Activated CD4-positive, alpha-beta T cell treated with anti-CD3 and anti-CD28 coated beads, Interleukin-2, Interleukin-4, amounts not matched to agents 100 ng/mL and 50 ng/mL, durations not matched to agents 16 hours and 8 hours (primary cell): ENCODE measurements around the gene GALNS.

ENCODE experiments used
- DNase-seq: peaks from one replicate; pipeline ENCODE4 v3.0.0-alpha.2; 2020; ENCODE audit warnings: low spot score

The GALNS gene

DNA sequence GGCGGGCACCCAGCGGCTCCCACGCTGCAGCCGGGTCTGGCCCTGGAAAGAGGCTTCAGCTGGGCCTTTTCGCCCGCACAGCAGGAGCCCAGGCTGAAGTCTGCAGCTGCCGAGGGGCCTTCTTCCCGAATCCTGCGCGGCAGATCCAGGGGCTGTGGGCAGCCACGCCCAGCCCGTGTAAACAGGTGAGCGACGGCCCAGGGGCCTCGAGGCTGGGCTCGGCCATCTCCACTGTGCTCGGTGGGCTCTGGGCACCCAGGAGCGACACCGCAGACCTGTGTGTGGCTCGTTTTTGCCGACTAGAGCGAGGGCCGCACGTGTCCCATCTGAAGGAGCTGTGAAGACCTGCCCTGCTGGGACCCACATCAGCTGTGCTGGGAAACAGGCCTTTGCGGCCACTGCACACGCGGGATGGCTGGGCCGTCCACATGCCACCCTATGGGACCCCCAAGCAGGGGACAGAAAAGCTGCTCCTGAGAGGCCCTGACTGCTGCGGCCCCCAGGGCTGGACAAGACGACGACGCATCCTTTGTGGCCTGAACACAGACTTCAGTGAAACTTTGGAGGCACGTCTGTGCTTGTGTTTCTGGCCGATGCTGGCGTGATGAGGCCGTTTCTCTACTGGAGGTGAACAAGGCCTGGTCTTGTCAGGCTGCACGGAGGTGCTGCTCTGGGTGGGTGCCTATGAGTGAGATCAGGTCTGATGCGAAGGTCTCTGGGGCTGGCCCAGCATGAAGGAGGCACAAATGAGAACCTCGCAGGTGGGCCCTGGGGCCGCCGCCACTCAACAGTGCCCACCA lies 39.8 kb downstream of the GALNS start:
- no peak for DNase-seq

DNA sequence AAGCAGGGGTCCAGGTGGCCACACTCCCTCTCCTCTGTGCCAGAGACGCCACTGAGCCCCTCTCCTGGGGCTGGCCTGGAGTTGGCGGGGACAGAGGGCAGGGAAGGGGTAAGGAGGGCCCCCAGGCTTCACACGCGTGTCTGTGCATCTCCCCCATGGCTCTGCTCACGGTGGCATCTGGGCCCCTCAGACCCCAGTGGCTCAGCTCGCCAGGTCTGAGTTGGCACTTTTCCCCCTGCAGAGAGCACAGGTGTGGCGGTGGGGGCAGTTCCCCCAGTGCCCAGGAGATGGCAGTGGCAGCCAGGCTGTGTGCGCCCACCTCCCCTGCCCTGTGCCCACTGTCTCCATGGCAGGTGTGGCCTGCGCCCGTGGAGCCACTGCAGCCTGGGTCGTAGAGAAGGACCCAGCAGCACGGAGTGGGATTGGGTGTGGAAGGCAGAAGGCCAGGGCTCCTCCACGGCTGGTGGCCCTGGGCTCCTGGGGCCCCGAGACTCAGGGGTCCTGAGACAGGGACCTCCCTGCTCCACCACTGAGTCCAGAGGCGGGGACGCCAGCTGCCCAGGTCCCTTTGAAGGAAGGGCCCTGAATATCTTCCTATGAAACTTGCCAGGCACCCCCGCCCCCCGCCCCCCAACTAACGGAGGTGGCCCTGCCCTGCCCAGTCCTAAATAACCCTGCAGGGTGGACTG lies 40.7 kb downstream of the GALNS start:
- peak; percentile 61 for DNase-seq

DNA sequence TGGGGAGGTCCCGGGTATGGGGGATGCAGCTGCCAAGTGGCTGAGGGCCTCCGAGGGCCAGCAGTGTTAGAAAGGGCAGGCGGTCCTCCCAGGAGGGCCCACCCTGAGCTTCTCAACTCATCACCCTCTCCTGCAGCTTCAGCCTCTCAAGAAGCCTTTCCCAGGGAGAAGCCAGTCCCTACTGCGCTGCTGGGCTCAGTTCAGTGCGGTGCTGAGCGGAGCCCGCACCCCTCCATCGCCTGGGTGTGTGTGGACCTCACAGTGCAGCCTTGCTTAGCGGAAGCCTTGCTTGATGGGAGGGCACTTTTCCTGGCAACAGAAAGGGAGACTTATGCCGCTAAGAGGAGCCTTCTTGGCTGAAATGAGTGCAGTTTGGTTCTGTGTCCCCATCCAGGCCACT lies 41.5 kb downstream of the GALNS start:
- no peak for DNase-seq

DNA sequence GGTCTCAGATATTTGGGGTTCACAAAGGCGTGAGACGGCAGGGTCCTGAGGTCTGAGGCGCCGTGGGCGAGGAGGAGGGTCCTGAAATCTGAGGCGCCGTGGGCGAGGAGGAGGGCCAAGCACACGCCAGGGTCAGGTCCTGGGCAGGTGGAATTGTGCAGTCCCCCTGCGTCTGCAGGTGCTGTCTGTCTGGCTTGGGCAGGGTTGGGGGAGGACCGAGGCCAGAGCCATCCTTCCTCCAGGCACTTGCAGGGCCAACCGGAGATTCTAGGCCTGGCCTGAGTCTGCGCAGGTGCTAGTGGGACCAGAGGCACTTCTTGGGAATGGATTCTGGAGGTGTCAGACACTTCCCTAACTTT lies 42.6 kb downstream of the GALNS start:
- no peak for DNase-seq

DNA sequence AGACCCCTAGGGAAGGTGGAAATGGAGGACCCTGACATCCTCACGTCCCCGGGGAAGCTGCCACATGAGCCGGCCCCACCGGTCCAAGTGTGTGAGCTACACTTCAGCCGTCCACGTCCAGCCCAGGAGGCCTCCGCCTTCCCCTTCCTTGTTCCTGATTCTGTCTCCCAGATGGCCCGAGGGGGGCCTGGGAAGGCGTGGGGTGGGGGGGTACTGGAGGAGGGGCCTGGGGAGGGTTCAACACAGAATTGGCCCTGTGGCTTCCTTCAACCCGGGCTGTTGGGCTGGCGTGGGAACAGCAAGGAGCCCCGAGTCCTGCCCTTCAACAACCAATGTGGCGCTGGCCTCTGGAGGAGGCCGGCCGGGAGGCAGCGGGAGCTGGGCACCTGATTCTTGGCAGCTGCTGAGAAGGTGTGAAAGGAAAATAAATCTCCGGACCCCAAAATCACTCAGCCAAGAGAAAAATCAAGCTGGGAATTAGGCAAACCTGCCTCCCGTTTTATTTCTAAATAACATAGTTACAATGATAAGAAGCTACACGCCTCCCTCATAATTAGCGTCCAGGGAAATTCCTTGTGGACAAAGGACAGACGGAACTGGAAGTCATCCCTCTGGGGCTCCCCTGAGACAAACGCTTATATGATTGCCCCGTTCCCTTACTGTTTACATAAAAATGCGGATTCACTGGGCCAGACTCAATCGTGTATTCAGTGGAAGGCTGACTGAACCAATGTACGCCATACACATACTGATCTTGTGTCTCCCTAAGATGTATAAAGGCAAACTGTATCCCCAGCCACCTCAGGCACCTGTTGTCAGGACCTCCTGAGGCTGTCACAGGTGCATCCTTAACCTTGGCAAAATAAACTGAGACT lies 43.2 kb downstream of the GALNS start:
- no peak for DNase-seq

DNA sequence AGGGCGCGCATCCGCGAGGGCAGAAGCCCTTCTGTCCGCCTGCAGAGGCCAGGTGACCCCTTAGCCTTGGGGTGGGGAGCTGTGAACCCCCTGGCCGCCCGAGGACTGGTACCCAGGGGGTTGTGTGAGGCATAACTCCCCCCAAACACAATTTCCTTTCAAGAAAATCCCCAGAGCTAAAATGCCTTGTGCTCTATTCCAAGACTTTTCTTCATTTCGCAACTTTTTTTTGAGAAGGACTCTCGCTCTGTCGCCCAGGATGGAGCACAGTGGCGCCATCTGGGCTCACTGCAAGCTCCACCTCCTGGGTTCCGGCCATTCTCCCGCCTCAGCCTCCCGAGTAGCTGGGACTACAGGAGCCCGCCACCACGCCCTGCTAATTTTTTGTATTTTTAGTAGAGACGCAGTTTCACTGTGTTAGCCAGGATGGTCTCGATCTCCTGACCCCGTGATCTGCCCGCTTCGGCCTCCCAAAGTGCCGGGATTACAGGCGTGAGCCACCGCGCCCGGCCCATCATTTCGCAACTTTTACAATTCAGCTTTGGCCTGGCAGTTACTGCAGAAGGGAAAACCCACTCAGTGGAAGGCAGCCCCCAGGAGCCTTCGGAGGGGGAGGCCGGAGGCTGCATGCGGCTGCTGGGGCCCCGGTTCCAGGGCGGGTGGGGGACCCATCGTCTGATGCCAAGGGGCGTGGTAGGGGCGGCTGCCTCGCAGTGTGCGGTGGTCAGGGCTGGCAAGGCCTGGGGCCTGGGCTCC lies 44.1 kb downstream of the GALNS start:
- peak; percentile 56 for DNase-seq

DNA sequence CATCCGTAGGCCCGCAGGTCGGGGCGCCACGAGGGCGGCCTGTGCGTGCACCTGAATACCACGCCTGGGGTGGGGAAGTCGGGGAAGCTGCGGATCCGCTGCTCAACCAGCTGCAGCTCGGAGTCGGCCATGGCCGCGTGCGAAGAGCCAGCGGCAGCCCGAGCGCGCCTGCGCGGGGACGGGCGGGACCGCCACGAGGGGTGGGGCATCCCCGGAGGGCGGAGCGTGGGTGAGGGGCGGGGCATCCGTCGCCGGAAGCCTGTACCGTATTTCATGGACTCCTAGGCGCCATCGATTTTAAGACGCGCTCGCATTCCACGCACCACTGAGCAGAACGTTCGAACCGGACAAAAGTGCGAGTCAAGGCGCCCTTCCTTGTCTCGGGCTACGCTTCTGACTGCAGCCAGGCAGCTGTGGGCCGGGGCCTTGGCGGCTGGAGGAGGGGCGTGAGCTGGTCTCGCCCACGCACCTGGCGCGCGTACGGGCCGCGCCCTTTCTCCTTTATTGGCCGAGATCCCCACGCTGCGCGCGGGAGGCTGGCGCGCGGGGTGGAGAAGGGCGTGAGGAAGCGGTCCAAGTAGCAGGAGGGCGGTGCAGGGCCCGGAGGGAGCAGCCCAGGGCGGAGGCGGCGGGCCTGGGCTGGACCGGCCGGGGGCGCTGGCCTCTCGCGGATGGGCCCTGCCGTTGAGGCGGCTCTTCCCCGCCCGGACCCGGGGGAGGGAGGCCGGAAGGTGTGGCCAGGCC lies 44.8 kb downstream of the GALNS start, which contains the start of gene APRT:
Gene APRT, minus strand, starts transcription at position 160 of the 744 bp plus-strand sequence. Its CDS starts 29 bp downstream, at position 131.
- DNase-seq: peak; percentile 97

DNA sequence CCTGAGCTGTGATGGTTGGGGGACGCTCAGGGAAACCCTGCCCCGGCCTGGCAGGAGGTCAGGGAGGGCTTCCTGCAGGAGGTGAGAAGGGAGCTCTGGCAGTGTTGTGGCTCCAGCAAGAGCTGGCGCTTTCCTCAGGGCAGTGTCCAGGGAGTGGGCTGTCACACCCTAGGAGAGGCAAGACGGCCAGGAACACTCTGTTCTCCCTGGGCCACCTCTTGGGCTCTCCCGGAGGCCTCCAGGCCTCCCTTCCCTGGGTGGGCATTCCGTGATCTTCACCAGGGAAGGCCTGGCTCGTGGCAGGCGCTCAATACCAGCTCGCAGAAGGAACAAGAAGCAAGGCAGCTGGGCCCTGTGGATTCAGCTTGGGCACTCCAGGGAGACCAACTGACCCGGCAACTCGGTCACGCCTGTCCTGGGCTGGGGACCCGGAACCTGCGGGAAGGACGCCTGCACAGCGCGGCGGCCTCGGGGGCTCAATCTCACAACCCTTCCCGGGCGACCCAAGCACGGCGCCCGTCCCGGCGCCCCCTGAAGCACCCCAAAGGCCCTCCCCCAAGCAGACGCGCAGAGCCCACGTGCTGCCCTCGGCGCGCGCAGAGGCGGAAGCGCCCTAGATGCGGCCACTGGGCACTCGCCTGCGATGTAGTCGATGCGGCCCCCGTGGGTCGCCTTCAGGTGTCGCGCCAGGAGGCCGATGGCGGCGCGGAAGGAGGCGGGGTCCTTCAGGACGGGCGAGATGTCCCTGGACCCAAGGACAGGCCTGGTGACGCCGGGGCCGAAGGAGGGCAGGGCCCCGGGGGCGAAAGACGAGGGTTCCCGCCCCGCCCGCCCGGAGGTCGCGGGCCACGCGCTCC lies 45.6 kb downstream of the GALNS start:
- DNase-seq: peak; percentile 61

DNA sequence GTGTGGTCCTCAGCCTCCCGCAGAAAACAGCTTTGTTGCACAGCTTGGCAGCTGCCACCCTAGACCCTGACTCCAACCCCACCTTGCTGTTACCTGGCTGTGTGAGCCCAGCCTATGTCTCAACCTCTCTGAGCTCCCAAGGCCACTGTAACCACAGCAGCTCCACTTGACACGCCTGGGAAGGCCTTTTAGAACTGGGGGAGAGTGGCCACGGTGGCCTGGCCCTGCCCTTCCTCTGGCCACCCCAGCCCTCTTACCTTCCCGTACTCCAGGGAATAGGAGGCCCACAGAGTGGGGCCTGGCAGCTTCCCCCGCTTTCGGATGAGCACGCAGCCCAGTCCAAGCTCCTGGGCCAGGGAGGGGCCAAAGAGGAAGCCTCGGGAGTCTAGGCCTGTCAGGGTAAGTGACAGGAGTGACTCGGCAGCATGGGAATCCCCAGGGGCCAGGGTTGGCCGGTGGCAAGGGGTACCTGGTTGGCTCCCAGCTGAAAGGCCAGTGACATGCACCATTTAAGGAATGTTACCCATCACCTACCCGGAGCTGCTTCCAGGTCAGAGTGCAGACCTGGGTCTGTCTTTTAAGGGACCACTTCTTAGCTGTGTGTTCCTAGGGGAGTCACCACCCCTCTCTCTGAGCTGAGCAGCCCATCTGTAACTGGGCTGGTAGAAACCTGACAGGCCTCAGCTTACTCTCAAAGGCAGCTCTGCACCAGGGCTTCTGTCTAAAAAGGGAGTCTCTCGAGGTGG lies 46.4 kb downstream of the GALNS start:
- DNase-seq: peak; percentile 53

DNA sequence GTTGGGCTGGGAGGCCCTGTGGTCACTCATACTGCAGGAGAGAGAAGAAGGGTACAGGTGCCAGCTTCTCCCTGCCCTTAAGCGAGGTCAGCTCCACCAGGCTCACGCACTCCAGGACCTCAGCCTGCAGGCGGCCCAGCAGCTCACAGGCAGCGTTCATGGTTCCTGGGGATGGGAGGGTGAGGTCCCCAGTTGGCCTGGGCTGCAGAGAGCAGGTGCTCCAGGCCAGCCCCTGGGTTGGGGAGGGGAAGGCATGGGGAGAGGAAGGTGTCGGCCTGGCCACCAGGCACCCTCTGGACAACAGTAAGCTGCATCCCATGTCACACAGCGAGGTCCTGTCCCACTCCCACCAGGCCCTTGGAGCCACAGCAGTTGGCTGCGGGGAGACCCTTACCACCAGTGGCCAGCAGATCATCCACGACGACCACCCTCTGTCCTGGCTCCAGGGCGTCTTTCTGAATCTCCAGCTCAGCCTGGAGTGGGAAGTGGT lies 47.0 kb downstream of the GALNS start:
- peak; percentile 22 for DNase-seq

DNA sequence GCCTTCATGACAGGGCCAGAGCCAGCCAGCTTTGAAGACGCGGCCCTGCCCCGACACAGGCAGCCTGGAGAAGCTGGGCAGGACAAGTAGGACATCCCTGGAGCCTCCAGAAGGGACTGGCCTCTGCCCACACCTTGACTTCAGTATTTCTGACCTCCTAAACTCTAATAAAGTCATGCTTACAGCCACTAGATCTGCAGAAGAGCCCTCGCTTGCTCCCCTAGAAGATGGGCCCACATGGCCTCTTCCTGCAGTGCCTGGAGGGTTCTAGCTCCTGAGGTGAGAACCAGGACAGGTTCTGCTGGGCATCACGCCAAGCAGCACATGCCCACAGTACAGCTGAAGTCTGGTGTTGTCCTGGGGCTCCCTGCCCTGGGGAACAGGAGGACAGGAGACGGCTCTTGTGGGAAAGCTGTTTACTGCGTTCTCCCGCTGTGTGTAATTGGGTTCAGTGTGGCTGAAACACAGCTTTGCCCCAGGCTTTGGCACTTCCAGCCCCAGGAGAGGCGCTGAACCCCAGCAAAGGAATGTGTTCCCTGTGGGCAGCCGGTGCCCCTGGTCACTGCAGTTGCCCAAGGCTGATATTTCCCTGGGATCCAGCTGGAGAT lies 47.6 kb downstream of the GALNS start:
- no peak for DNase-seq

DNA sequence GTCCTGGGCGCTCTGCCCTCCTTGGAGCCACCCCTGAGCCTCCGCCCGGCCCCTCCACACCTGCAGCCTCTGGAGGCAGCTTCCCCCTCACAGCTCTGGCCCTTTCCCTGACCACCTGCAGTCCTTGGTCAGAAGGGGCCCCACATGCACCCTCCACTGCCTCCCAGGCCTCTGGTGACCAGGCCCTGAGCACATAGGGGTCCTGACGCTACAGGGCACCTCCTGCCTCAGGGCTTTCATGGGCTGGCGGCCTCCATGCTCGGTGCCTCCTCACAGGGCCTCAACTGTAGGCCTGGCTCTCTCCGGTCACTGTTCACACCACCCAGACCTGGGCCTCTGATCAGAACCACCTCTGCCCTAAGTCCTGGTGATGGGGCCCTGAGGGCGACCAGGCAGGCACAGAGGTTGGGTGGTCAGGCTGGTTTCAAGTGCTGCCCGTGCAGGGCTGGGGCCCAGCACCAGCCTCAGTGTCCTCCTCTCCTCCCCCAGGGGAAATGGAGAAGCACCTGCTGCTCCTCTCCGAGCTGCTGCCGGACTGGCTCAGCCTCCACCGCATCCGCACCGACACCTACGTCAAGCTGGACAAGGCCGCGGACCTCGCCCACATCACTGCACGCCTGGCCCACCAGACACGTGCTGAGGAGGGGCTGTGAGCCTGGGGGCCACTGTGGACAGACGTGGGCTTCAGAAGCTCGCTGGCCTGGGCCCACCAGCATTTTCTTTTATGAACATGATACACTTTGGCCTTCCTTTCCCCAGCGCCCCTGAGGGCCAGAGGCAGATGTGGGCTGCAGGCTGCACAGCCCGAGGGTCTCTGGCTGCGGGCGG lies 48.9 kb downstream of the GALNS start:
- no peak for DNase-seq

DNA sequence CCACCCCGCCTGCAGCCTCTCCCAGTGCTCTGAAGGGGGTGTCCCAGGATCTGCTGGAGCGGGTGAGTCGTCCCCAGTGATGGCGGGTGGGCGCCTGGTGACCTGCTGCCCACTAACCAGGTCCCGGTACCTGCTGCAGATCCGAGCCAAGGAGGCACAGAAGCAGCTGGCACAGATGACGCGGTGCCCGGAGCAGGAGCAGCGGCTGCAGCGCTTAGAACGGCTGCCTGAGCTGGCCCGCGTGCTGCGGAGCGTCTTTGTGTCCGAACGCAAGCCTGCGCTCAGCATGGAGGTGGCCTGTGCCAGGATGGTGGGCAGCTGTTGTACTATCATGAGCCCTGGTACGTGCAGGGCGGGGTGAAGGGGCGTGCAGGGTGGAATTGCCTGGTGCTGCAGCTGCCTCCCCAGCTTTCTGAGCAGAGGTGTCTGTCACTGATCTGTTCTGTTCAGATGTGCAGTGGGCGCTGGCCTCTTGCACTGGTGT lies 49.6 kb downstream of the GALNS start:
- DNase-seq: no peak

DNA sequence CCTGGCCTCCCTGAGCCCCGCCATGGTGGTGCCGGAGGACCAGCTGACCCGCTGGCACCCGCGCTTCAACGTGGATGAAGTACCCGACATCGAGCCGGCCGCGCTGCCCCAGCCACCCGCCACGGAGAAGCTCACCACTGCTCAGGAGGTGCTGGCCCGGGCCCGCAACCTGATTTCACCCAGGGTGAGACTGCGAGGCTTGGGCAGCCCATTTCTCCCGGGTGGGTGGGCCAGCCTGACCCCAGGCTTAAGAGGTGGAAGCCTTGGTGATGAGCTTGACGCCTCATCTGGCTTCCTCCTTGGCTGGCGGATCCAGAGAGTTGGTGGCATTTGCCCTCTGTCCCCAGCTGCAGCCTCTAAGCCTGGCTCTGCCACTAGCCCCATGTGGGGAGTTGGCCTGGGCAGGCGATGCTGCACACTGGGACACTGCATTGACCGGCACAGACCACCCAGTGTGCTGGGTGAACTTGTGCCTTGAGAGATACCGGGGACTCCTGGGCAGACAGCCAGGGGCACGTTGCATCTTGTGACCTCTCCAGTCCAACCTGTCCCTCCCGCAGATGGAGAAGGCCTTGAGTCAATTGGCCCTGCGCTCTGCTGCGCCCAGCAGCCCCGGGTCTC lies 50.1 kb downstream of the GALNS start:
- no peak for DNase-seq

DNA sequence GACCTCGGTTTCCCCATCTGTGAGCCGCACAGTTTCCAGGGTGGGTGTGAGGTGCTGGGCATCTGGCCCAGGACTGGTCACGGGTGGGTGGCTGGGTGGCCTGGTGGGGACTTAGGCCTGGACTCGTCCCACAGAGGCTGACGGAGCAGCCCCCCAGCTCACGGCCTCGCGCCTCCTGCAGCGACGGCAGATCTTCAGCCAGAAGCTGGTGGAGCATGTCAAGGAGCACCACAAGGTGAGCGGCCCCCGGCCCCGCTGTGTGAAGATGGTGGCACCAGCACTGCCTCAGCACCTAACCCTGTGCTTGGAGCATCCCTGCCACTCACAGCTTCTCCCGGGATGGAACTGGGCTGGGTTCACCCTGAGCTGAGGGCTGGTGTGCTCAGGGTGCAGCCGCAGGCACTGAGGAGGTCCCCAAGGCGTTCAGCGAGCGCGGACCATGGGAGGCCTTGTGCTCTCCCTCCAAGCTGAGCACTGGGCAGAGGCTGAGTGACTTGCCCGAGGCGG lies 50.8 kb downstream of the GALNS start:
- no peak for DNase-seq

DNA sequence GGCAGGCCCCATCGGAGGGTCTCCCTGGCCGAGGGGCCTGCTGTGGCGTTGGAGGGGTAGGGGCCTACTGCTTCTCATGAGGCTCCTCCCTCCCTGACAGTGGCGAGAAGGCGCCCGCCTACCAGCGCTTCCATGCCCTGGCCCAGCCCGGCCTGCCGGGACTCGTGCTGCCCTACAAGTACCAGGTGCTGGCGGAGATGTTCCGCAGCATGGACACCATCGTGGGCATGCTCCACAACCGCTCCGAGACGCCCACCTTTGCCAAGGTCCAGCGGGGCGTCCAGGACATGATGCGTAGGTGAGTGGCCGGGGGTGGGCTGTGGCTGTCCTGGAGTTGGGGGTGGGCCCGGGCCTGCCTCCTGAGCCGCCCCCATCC lies 51.4 kb downstream of the GALNS start:
- DNase-seq: no peak
